ENCODE measurements around the gene TTLL5.
"Not testable (repeated sequence)": the region's sequence is repeated elsewhere in the genome, so short reads cannot be mapped to it uniquely, and the experiment has no call there.

The TTLL5 gene

GRCh38 chr14:75690010-75690409 is 29.0 kb downstream of the TTLL5 start:
- H2AFZ ChIP-seq (ENCODE audit: low read depth, low read length, severe bottlenecking), result no peak overlapping the region
- H3K79me2 ChIP-seq (ENCODE audit: insufficient read depth, low read length), result no peaks in the 10 kb centered on the region
- no peaks in the 10 kb centered on the region for H3K27me3 ChIP-seq (ENCODE audit: low read length)
- H3K36me3 ChIP-seq (ENCODE audit: low read length), result peaks cover 4% of the 10 kb centered on the region; the same call in 1 of the 2 replicates
- H3K9me2 ChIP-seq (replicated peaks; ENCODE audit: insufficient read depth, low read length), result no peaks in the 10 kb centered on the region
- H3K4me3 ChIP-seq (ENCODE audit: insufficient read depth, low read length, poor library complexity, severe bottlenecking), result no peak overlapping the region
- H3F3A ChIP-seq (ENCODE audit: insufficient read depth), result no peaks in the 10 kb centered on the region
- no peak overlapping the region for H3K27ac ChIP-seq (ENCODE audit: low read depth, low read length)
- H4K20me1 ChIP-seq (ENCODE audit: low read depth, low read length), result no peaks in the 10 kb centered on the region
- no peaks in the 10 kb centered on the region for H3K9me3 ChIP-seq (ENCODE audit: insufficient read depth, low read length)
- TF ChIP-seq EZH2phosphoT487 (conservative IDR thresholded peaks at IDR 0.05; ENCODE audit: low read length) (no peak), CTCF (IDR thresholded peaks at IDR 0.05; ENCODE audit: insufficient read depth, low read length, poor library complexity, severe bottlenecking) (no peak)
- H3K9ac ChIP-seq (ENCODE audit: low read length), result no peak overlapping the region
- H3K4me2 ChIP-seq (ENCODE audit: low read depth, low read length, poor library complexity, severe bottlenecking), result no peak overlapping the region

- H3K27me3 ChIP-seq (ENCODE audit: low read length); H3K27ac ChIP-seq (ENCODE audit: low read depth, low read length); H3K9ac ChIP-seq (ENCODE audit: low read length); H3K36me3 ChIP-seq (ENCODE audit: low read length); H3K79me2 ChIP-seq (ENCODE audit: insufficient read depth, low read length); H3K4me2 ChIP-seq (ENCODE audit: low read depth, low read length, poor library complexity, severe bottlenecking); H3K9me3 ChIP-seq (ENCODE audit: insufficient read depth, low read length); H2AFZ ChIP-seq (ENCODE audit: low read depth, low read length, severe bottlenecking); H3K4me3 ChIP-seq (ENCODE audit: insufficient read depth, low read length, poor library complexity, severe bottlenecking); H4K20me1 ChIP-seq (ENCODE audit: low read depth, low read length); H3F3A ChIP-seq (ENCODE audit: insufficient read depth); H3K9me2 ChIP-seq (replicated peaks; ENCODE audit: insufficient read depth, low read length): not testable (repeated sequence)
These were observed 34.0 kb downstream of the TTLL5 start for GRCh38 chr14:75695025-75695424.

- Histone ChIP-seq H3K79me2 (ENCODE audit: insufficient read depth, low read length) (no peaks in the 10 kb centered on the region), H3K36me3 (ENCODE audit: low read length) (peaks cover 6% of the 10 kb centered on the region; the same call in 1 of the 2 replicates), H4K20me1 (ENCODE audit: low read depth, low read length) (no peaks in the 10 kb centered on the region), H3K9me2 (replicated peaks; ENCODE audit: insufficient read depth, low read length) (no peaks in the 10 kb centered on the region), H3K27ac (ENCODE audit: low read depth, low read length) (no peak overlapping the region), H3F3A (ENCODE audit: insufficient read depth) (no peaks in the 10 kb centered on the region), H3K4me3 (ENCODE audit: insufficient read depth, low read length, poor library complexity, severe bottlenecking) (no peak overlapping the region), H3K4me2 (ENCODE audit: low read depth, low read length, poor library complexity, severe bottlenecking) (no peak overlapping the region), H2AFZ (ENCODE audit: low read depth, low read length, severe bottlenecking) (no peak overlapping the region), H3K9ac (ENCODE audit: low read length) (no peak overlapping the region), H3K9me3 (ENCODE audit: insufficient read depth, low read length) (no peaks in the 10 kb centered on the region), H3K27me3 (ENCODE audit: low read length) (no peaks in the 10 kb centered on the region)
- TF ChIP-seq CTCF (IDR thresholded peaks at IDR 0.05; ENCODE audit: insufficient read depth, low read length, poor library complexity, severe bottlenecking) (no peak), EZH2phosphoT487 (conservative IDR thresholded peaks at IDR 0.05; ENCODE audit: low read length) (no peak)
These were observed 36.3 kb downstream of the TTLL5 start for GRCh38 chr14:75697386-75697785.

GRCh38 chr14:75697918-75698317 is 36.9 kb downstream of the TTLL5 start:
- H3K27me3 ChIP-seq (ENCODE audit: low read length), result no peaks in the 10 kb centered on the region
- peaks cover 6% of the 10 kb centered on the region; the same call in 1 of the 2 replicates for H3K36me3 ChIP-seq (ENCODE audit: low read length)
- no peak overlapping the region for H3K4me3 ChIP-seq (ENCODE audit: insufficient read depth, low read length, poor library complexity, severe bottlenecking)
- H3K4me2 ChIP-seq (ENCODE audit: low read depth, low read length, poor library complexity, severe bottlenecking), result no peak overlapping the region
- no peaks in the 10 kb centered on the region for H3F3A ChIP-seq (ENCODE audit: insufficient read depth)
- no peak overlapping the region for H2AFZ ChIP-seq (ENCODE audit: low read depth, low read length, severe bottlenecking)
- H4K20me1 ChIP-seq (ENCODE audit: low read depth, low read length), result no peaks in the 10 kb centered on the region
- H3K9me2 ChIP-seq (replicated peaks; ENCODE audit: insufficient read depth, low read length), result no peaks in the 10 kb centered on the region
- H3K9ac ChIP-seq (ENCODE audit: low read length), result no peak overlapping the region
- no peak overlapping the region for H3K27ac ChIP-seq (ENCODE audit: low read depth, low read length)
- H3K9me3 ChIP-seq (ENCODE audit: insufficient read depth, low read length), result no peaks in the 10 kb centered on the region
- no peak for TF ChIP-seq EZH2phosphoT487 (conservative IDR thresholded peaks at IDR 0.05; ENCODE audit: low read length)
- TF ChIP-seq CTCF (IDR thresholded peaks at IDR 0.05; ENCODE audit: insufficient read depth, low read length, poor library complexity, severe bottlenecking), result no peak
- no peaks in the 10 kb centered on the region for H3K79me2 ChIP-seq (ENCODE audit: insufficient read depth, low read length)

Data from SU-DHL-6 (cell line).